Lower leg skin (tissue), 3 donors: Measurements from ENCODE around the gene FCHO1.

Experiments used
- POLR2A ChIP-seq, 2 donors: fragments of 450-650 bp; IDR thresholded peaks; one replicate each; pipeline ENCODE4 v1.6.1; 2016 to 2017; ENCODE audit warnings: antibody characterized with exemption in 2 of 2, mild to moderate bottlenecking in 1 of 2, moderate library complexity in 1 of 2
- TF ChIP-seq, protein P1 (sequence below), 3 donors: fragments of 450-650 bp; IDR thresholded peaks; one replicate each; pipeline ENCODE4 v1.5.1; 2016; ENCODE audit warnings: antibody characterized with exemption in 3 of 3, mild to moderate bottlenecking in 3 of 3, moderate library complexity in 2 of 3

DNA sequence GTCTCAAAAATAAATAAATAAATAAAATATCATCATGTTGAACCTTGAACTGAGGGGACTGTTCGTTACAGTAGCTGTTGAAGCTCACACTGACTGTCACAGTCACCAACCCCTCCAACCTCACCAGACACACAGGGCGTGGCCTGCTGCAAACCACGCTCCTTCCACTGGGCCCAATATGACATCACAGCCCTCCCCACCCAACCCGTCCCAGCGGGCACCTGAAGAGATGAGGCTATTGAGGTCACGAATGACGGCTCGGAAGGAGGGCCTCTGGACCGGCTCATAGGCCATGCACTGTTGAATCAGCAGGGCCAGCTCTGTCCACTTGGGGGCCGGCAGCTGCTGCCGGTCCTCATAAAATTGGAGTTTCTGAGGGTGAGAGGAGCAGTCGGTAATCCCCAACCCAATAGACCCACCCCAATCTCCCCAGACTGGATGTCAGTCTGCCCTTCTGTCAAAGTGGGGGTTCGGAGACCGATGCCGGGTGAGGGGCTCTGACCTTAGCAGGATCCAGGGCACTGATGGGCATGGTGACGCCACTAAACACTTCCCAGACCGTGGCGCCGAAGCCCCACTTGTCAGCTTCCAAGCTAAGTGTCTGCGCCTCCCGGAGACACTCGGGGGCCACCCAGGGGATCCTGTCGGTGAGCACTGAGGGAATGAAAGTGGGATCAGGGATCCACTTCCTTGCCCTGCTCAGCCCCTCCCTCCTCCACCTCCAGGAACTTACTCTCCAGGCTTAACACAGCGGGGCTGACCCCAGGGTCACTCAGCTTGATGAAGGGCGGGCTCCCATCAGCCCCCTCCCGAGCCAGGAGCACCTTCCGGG is 83.3 kb downstream of the FCHO1 start:
- no peak for TF ChIP-seq POLR2A (IDR thresholded peaks at IDR 0.05)
- TF ChIP-seq, protein P1, sequence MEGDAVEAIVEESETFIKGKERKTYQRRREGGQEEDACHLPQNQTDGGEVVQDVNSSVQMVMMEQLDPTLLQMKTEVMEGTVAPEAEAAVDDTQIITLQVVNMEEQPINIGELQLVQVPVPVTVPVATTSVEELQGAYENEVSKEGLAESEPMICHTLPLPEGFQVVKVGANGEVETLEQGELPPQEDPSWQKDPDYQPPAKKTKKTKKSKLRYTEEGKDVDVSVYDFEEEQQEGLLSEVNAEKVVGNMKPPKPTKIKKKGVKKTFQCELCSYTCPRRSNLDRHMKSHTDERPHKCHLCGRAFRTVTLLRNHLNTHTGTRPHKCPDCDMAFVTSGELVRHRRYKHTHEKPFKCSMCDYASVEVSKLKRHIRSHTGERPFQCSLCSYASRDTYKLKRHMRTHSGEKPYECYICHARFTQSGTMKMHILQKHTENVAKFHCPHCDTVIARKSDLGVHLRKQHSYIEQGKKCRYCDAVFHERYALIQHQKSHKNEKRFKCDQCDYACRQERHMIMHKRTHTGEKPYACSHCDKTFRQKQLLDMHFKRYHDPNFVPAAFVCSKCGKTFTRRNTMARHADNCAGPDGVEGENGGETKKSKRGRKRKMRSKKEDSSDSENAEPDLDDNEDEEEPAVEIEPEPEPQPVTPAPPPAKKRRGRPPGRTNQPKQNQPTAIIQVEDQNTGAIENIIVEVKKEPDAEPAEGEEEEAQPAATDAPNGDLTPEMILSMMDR (IDR thresholded peaks at IDR 0.05), result no peak
